Measurements from ENCODE around the gene OSBPL1A. TPM values are rescaled to one million over a fixed set of nuclear protein-coding genes. Genes with fewer than 3 reads are reported as not detected.

OSBPL1A gene
- total RNA-seq, 4 donors from 2014 or later, result 16.1 to 80.0 (median 61.4) TPM

DNA sequence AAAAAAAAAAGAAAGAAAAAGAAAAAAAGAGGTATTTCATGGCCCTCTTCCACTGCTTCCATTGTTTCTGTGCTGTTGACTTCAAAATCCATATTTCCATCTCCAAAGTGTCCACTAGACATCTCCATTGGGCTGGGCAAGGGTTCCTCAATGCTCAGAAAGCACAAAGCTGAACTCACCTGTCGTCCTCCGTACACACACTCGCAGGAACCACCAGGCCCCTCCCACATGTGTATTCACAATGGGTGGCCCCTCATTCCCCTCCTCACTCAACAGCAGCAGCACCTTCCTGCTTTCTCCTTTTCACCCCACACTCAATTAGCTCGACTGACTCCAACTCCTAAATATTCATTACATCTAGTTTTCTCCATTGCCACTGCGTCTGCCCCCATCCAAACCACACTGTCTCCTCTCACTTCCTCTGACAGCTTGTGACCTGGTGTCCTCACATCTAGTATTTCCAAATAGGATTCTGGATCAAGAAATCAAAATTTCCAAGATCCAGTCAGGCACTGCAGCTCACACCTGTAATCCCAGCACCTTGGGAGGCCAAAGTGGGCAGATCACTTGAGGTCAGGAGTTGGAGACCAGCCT is 25.2 kb downstream of the OSBPL1A start:
- H3K36me3 ChIP-seq, result no peaks in the 10 kb centered on the region
- no peaks in the 10 kb centered on the region for H3K9me3 ChIP-seq
- H3K4me1 ChIP-seq, result no peaks in the 10 kb centered on the region
- H3K27ac ChIP-seq, result no peak overlapping the region
- H3K27me3 ChIP-seq, result no peaks in the 10 kb centered on the region
- in situ Hi-C loops (cut with MboI; ENCODE audit: low pct_ligation_motif_present in 1 of 4, low pct_unique_long_range_greater_than_20kb in 1 of 4, low sequenced_read_pairs in 3 of 4) (loop anchor here in 2 of 4 donors (25.0 kb wide), 2 partner anchors 115 to 365 kb away; no protein-coding TSS in a partner anchor), intact Hi-C loops (cut with DNase I; ENCODE audit: low total_unique reads) (no loop called here)
- TF ChIP-seq, protein P1, sequence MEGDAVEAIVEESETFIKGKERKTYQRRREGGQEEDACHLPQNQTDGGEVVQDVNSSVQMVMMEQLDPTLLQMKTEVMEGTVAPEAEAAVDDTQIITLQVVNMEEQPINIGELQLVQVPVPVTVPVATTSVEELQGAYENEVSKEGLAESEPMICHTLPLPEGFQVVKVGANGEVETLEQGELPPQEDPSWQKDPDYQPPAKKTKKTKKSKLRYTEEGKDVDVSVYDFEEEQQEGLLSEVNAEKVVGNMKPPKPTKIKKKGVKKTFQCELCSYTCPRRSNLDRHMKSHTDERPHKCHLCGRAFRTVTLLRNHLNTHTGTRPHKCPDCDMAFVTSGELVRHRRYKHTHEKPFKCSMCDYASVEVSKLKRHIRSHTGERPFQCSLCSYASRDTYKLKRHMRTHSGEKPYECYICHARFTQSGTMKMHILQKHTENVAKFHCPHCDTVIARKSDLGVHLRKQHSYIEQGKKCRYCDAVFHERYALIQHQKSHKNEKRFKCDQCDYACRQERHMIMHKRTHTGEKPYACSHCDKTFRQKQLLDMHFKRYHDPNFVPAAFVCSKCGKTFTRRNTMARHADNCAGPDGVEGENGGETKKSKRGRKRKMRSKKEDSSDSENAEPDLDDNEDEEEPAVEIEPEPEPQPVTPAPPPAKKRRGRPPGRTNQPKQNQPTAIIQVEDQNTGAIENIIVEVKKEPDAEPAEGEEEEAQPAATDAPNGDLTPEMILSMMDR (IDR thresholded peaks at IDR 0.05), result no peak
- TF ChIP-seq POLR2A (IDR thresholded peaks at IDR 0.05), result no peak
- no peak for TF ChIP-seq EP300 (IDR thresholded peaks at IDR 0.05; ENCODE audit: low read depth)
- TF ChIP-seq POLR2AphosphoS5 (IDR thresholded peaks at IDR 0.05), result no peak
- DNase-seq, result no peak
- 82 to 94% methylated on average over 2 to 5 of the region's 5 CpGs for WGBS, 2 donors (ENCODE audit: low coverage in 1 of 2)
- H3K4me3 ChIP-seq, result no peak overlapping the region

DNA sequence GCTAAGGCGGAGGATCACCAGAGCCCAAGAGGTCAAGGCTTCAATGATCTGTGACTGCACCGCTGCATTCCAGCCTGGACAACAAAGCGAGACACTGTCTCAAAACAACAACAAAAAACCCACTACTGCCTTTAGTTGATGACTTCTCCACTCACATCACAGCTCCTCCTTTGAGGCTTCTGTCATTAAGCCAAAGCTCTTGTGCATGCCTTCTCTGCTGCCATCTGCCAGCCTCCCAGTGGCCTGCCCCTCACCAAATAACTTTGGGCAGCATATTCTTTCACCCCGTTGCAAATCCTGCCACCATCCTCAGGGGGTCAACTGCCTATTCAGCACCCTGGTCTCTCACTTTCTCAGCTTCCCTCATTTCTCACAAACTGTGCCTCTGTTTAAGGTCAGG is 27.5 kb downstream of the OSBPL1A start:
- TF ChIP-seq POLR2AphosphoS5 (IDR thresholded peaks at IDR 0.05) (no peak), POLR2A (IDR thresholded peaks at IDR 0.05) (no peak), EP300 (IDR thresholded peaks at IDR 0.05; ENCODE audit: low read depth) (no peak)
- TF ChIP-seq, protein P1 (IDR thresholded peaks at IDR 0.05), result no peak
- no peaks in the 10 kb centered on the region for H3K27me3 ChIP-seq
- DNase-seq, result no peak
- intact Hi-C loops (cut with DNase I; ENCODE audit: low total_unique reads) (no loop called here), in situ Hi-C loops (cut with MboI; ENCODE audit: low pct_ligation_motif_present in 1 of 4, low pct_unique_long_range_greater_than_20kb in 1 of 4, low sequenced_read_pairs in 3 of 4) (loop anchor here in 2 of 4 donors (25.0 kb wide), 2 partner anchors 117 to 367 kb away; no protein-coding TSS in a partner anchor)
- no peaks in the 10 kb centered on the region for H3K9me3 ChIP-seq
- no peak overlapping the region for H3K4me3 ChIP-seq
- WGBS, 2 donors (ENCODE audit: low coverage in 1 of 2), result 90 to 100% methylated on average over 1 to 4 of the region's 4 CpGs
- H3K36me3 ChIP-seq, result no peaks in the 10 kb centered on the region
- no peak overlapping the region for H3K27ac ChIP-seq
- no peaks in the 10 kb centered on the region for H3K4me1 ChIP-seq

DNA sequence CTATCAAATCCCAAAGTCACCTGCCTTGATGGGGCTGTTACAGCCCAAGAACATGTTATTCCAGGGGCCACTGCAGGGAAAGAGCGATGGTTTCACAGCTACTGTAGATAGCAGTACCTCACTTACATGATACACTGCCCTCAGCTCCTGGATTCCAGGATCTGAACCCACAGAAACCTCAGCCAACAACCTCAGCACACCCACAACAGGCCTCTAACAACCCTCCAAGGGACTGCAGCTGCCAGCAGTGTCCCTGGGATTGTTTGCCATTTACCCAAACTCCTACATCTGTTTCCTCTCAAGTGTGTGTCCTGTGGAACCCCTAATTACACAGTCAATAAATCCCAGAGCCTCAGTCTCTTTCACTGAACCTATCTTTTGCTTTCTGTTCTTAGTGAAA is 28.2 kb downstream of the OSBPL1A start:
- Histone ChIP-seq H3K27ac (no peak overlapping the region), H3K4me1 (no peaks in the 10 kb centered on the region), H3K36me3 (no peaks in the 10 kb centered on the region), H3K4me3 (no peak overlapping the region), H3K9me3 (no peaks in the 10 kb centered on the region), H3K27me3 (no peaks in the 10 kb centered on the region)
- WGBS, 2 donors (ENCODE audit: low coverage in 1 of 2), result 92% methylated on average over 1 of the region's 1 CpG; no CpG with 5 or more reads in 1 of the 2 donors
- in situ Hi-C loops (cut with MboI; ENCODE audit: low pct_ligation_motif_present in 1 of 4, low pct_unique_long_range_greater_than_20kb in 1 of 4, low sequenced_read_pairs in 3 of 4), result loop anchor here (5.0 to 25.0 kb wide), 4 partner anchors 115 to 368 kb away; no protein-coding TSS in a partner anchor
- TF ChIP-seq POLR2AphosphoS5 (IDR thresholded peaks at IDR 0.05) (no peak), EP300 (IDR thresholded peaks at IDR 0.05; ENCODE audit: low read depth) (no peak), POLR2A (IDR thresholded peaks at IDR 0.05) (no peak)
- TF ChIP-seq, protein P1 (IDR thresholded peaks at IDR 0.05), result no peak
- DNase-seq, result no peak
- intact Hi-C loops (cut with DNase I; ENCODE audit: low total_unique reads), result no loop called here

DNA sequence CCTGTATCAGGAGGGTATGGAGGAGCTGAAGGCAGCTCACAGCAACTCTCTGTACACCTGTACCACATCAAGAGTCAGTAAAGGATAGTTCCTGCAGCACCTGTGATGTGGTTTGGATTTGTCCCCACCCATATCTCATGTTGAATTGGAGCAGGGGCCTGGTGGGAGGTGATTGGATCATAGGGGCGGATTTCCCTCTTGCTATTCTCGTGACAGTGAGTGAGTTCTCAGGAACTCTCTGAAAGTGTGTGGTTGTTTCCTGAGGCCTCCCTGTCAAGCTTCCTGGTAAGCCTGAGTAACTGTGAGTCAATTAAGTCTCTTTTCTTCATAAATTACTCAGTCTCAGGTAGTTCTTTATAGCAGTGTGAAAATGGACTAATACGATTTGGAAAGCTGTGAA is 28.9 kb downstream of the OSBPL1A start:
- Histone ChIP-seq H3K4me3 (no peak overlapping the region), H3K36me3 (no peaks in the 10 kb centered on the region), H3K27me3 (no peaks in the 10 kb centered on the region), H3K27ac (no peak overlapping the region), H3K4me1 (no peaks in the 10 kb centered on the region), H3K9me3 (no peaks in the 10 kb centered on the region)
- TF ChIP-seq POLR2AphosphoS5 (IDR thresholded peaks at IDR 0.05), result no peak
- TF ChIP-seq, protein P1 (IDR thresholded peaks at IDR 0.05), result no peak
- TF ChIP-seq POLR2A (IDR thresholded peaks at IDR 0.05), result no peak
- TF ChIP-seq EP300 (IDR thresholded peaks at IDR 0.05; ENCODE audit: low read depth), result no peak
- WGBS, 2 donors (ENCODE audit: low coverage in 1 of 2), result 67 to 75% methylated on average over 1 to 3 of the region's 3 CpGs
- intact Hi-C loops (cut with DNase I; ENCODE audit: low total_unique reads) (no loop called here), in situ Hi-C loops (cut with MboI; ENCODE audit: low pct_ligation_motif_present in 1 of 4, low pct_unique_long_range_greater_than_20kb in 1 of 4, low sequenced_read_pairs in 3 of 4) (loop anchor here (5.0 to 25.0 kb wide), 4 partner anchors 116 to 369 kb away; no protein-coding TSS in a partner anchor)
- no peak for DNase-seq

Measured in transverse colon (tissue), 4 donors.